ENCODE data around the gene IL1RL2.

DNA sequence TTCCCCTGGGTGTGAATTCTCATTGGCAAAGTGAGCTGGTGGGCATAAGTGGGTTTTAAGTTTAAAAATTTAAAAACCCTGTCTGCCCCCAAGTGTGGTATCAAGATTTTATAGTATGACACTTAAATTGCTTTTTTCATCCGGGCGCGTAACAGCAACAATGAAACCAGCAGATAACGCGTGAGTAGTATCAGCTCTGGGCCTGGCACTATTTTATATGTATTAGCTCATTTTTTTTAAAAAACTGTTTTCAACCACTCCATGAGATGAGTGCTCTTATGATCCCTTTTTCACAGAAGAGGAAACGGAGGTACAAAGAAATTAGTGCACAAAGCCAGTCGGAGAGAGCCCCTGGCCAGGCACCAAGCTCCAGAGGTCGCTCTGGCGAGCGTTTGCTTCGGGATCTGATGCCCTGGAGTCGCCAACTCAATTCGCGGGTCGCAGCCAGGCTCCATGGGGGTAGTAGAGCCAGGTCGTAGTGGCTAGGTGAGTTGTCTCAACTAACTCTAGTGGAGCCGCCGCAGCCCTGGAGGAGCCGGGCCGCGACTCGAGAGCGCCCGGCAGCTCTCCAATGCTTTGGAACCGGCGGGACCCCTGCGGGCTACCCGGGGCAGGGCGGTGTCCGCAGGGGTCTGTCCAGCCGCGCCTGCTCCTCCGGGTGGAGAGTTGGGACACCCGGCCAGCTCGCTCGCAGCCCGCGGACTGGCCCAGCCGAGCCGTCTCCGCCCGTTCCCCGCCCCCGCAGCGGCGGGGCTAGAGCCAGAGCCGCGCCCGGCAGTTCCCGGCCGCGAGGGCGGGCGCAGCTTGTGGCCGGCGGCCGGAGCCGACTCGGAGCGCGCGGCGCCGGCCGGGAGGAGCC is 44.6 kb upstream of the IL1RL2 start, which contains the start of gene IL1R1:
- TF ChIP-seq RARB (CRISPR knock-in tag; IDR thresholded peaks at IDR 0.05) (no peak), ZFP30 (CRISPR knock-in tag; IDR thresholded peaks at IDR 0.05) (no peak), ZFP3 (CRISPR knock-in tag; IDR thresholded peaks at IDR 0.05) (peak; percentile 96), GLIS3 (CRISPR knock-in tag; IDR thresholded peaks at IDR 0.05) (no peak), ZNF565 (CRISPR knock-in tag; conservative IDR thresholded peaks at IDR 0.05; ENCODE audit: low read depth) (no peak), ISL1 (CRISPR knock-in tag; IDR thresholded peaks at IDR 0.05) (no peak), ESRRG (CRISPR knock-in tag; IDR thresholded peaks at IDR 0.05) (no peak), OSR1 (CRISPR knock-in tag; IDR thresholded peaks at IDR 0.05) (no peak)
- TF ChIP-seq, protein P1, sequence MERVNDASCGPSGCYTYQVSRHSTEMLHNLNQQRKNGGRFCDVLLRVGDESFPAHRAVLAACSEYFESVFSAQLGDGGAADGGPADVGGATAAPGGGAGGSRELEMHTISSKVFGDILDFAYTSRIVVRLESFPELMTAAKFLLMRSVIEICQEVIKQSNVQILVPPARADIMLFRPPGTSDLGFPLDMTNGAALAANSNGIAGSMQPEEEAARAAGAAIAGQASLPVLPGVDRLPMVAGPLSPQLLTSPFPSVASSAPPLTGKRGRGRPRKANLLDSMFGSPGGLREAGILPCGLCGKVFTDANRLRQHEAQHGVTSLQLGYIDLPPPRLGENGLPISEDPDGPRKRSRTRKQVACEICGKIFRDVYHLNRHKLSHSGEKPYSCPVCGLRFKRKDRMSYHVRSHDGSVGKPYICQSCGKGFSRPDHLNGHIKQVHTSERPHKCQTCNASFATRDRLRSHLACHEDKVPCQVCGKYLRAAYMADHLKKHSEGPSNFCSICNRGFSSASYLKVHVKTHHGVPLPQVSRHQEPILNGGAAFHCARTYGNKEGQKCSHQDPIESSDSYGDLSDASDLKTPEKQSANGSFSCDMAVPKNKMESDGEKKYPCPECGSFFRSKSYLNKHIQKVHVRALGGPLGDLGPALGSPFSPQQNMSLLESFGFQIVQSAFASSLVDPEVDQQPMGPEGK (CRISPR knock-in tag; IDR thresholded peaks at IDR 0.05; ENCODE audit: borderline replicate concordance) = no peak
- TF ChIP-seq, protein P2, sequence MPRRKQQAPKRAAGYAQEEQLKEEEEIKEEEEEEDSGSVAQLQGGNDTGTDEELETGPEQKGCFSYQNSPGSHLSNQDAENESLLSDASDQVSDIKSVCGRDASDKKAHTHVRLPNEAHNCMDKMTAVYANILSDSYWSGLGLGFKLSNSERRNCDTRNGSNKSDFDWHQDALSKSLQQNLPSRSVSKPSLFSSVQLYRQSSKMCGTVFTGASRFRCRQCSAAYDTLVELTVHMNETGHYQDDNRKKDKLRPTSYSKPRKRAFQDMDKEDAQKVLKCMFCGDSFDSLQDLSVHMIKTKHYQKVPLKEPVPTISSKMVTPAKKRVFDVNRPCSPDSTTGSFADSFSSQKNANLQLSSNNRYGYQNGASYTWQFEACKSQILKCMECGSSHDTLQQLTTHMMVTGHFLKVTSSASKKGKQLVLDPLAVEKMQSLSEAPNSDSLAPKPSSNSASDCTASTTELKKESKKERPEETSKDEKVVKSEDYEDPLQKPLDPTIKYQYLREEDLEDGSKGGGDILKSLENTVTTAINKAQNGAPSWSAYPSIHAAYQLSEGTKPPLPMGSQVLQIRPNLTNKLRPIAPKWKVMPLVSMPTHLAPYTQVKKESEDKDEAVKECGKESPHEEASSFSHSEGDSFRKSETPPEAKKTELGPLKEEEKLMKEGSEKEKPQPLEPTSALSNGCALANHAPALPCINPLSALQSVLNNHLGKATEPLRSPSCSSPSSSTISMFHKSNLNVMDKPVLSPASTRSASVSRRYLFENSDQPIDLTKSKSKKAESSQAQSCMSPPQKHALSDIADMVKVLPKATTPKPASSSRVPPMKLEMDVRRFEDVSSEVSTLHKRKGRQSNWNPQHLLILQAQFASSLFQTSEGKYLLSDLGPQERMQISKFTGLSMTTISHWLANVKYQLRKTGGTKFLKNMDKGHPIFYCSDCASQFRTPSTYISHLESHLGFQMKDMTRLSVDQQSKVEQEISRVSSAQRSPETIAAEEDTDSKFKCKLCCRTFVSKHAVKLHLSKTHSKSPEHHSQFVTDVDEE (CRISPR knock-in tag; IDR thresholded peaks at IDR 0.05) = no peak

Data from SK-N-SH treated with all-trans-retinoic acid at 6 μM for 48 hours (cell line).